MM.1S (cell line): Measurements from ENCODE around the gene NDUFB10.

Experiments used
- EZH2 ChIP-seq: fragments of 300-600 bp; sonication (generic); optimal IDR thresholded peaks from 2 replicates; pipeline ENCODE3; 2017; ENCODE audit warnings: low read depth, mild to moderate bottlenecking, antibody characterized with exemption, low read length, mixed read lengths
- EZH2phosphoT487 ChIP-seq: fragments of 300-600 bp; sonication (generic); IDR thresholded peaks from 2 replicates; pipeline ENCODE4 v1.6.1; 2018; ENCODE audit warnings: antibody characterized with exemption, low read length
- TF ChIP-seq, protein P1 (sequence below): fragments of 300-600 bp; sonication (generic); IDR thresholded peaks from 2 replicates; pipeline ENCODE4 v1.5.1; 2016; ENCODE audit warnings: antibody characterized with exemption, low read length, mixed read lengths

DNA sequence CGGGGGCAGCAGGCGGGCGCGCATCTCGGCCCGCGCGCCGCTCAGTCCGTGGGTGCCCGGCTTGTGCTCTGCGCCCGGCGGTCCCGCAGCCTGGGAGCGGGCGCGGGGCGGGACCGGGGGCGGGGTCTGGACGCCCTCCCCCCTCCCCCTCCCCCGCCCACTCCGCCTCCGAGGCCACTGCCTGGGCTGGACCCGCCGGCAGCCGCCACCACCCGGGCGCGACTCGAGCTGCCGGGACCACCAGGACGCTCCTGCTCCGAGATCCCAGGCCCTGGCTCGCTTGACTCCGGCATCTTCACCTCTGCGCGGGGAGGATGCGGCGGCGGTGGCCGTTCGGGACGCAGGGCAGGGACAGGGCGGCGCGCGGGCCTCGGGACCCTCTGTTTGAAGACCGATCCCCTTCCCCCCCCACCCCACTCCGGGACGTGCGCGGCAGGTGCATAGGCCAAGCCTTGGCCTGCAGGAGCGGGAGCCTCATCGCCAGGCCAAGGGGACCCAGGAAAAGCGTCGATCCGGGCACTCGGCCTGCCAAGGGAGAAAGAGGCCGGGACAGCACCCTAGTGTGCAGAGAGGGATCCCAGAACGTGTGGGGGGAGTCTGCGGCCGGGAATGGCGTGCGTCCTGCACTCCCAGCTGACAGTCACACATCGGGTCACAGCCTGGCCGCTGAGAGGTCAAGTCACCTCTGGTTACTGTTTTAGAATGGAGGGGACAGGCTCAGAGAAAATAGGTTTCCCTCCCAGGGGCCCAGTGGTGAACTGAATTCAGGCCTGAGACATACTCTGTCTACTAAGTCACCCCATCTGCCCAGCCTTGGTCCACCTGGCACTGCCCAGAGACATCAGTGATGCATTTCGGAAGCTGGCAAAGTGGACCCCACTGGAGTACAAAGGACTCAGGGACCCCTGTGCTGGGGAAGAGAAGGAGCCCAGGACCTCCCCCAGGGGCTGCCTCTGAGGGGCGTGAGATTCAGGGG, 40.7 kb upstream of the NDUFB10 start, which contains the start of gene HS3ST6:
- TF ChIP-seq, protein P1, sequence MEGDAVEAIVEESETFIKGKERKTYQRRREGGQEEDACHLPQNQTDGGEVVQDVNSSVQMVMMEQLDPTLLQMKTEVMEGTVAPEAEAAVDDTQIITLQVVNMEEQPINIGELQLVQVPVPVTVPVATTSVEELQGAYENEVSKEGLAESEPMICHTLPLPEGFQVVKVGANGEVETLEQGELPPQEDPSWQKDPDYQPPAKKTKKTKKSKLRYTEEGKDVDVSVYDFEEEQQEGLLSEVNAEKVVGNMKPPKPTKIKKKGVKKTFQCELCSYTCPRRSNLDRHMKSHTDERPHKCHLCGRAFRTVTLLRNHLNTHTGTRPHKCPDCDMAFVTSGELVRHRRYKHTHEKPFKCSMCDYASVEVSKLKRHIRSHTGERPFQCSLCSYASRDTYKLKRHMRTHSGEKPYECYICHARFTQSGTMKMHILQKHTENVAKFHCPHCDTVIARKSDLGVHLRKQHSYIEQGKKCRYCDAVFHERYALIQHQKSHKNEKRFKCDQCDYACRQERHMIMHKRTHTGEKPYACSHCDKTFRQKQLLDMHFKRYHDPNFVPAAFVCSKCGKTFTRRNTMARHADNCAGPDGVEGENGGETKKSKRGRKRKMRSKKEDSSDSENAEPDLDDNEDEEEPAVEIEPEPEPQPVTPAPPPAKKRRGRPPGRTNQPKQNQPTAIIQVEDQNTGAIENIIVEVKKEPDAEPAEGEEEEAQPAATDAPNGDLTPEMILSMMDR: no peak
- TF ChIP-seq EZH2 (no peak), EZH2phosphoT487 (no peak)
